NCI-H2107 treated with DMSO at 0.1 percent for 48 hours (cell line): Measurements from ENCODE around the gene KCNQ1.

ENCODE experiments used
- DNase-seq: peaks from one replicate; lab custom pipeline; 2025; ENCODE audit not compliant: unreplicated experiment; lab: John Stamatoyannopoulos, UW

KCNQ1 gene

GRCh38 chr11:2868506-2869133 lies 423.8 kb downstream of the KCNQ1 start:
- DNase-seq, result no peak

GRCh38 chr11:2869134-2869526 lies 424.3 kb downstream of the KCNQ1 start:
- DNase-seq, result no peak

GRCh38 chr11:2869561-2870427 lies 425.0 kb downstream of the KCNQ1 start:
- DNase-seq, result no peak

- DNase-seq, result no peak
Measured at GRCh38 chr11:2870460-2870859, 425.7 kb downstream of the KCNQ1 start.

GRCh38 chr11:2870969-2871680 lies 426.3 kb downstream of the KCNQ1 start:
- DNase-seq, result no peak

- no peak for DNase-seq
Measured at GRCh38 chr11:2874963-2875362, 430.2 kb downstream of the KCNQ1 start.

- DNase-seq, result no peak
Measured at GRCh38 chr11:2877474-2877873, 432.7 kb downstream of the KCNQ1 start.

- DNase-seq, result no peak
Measured at GRCh38 chr11:2878782-2879181, 434.0 kb downstream of the KCNQ1 start.

GRCh38 chr11:2880646-2881045 lies 435.8 kb downstream of the KCNQ1 start:
- no peak for DNase-seq

GRCh38 chr11:2881076-2881980 lies 436.5 kb downstream of the KCNQ1 start:
- DNase-seq, result no peak

GRCh38 chr11:2881981-2882375 lies 437.2 kb downstream of the KCNQ1 start:
- no peak for DNase-seq

- no peak for DNase-seq
Measured at GRCh38 chr11:2882396-2883110, 437.7 kb downstream of the KCNQ1 start.

GRCh38 chr11:2883640-2883978 lies 438.8 kb downstream of the KCNQ1 start:
- DNase-seq, result no peak

GRCh38 chr11:2883979-2884815 lies 439.4 kb downstream of the KCNQ1 start:
- no peak for DNase-seq

GRCh38 chr11:2885017-2885677 lies 440.3 kb downstream of the KCNQ1 start:
- no peak for DNase-seq

GRCh38 chr11:2885678-2886081 lies 440.9 kb downstream of the KCNQ1 start, which contains the start of gene CDKN1C:
TSS of gene CDKN1C (minus strand) at chr11:2885775. CDS start at chr11:2885456, 319 bp downstream.
- peak; percentile 5 for DNase-seq

- DNase-seq, result no peak
Measured at GRCh38 chr11:2886191-2886894, 441.5 kb downstream of the KCNQ1 start.

GRCh38 chr11:2886936-2887335 lies 442.1 kb downstream of the KCNQ1 start:
- no peak for DNase-seq
